ENCODE data around the gene SUFU.
"Not testable (repeated sequence)": the region's sequence is repeated elsewhere in the genome, so short reads cannot be mapped to it uniquely, and the experiment has no call there.

Gene SUFU

DNA sequence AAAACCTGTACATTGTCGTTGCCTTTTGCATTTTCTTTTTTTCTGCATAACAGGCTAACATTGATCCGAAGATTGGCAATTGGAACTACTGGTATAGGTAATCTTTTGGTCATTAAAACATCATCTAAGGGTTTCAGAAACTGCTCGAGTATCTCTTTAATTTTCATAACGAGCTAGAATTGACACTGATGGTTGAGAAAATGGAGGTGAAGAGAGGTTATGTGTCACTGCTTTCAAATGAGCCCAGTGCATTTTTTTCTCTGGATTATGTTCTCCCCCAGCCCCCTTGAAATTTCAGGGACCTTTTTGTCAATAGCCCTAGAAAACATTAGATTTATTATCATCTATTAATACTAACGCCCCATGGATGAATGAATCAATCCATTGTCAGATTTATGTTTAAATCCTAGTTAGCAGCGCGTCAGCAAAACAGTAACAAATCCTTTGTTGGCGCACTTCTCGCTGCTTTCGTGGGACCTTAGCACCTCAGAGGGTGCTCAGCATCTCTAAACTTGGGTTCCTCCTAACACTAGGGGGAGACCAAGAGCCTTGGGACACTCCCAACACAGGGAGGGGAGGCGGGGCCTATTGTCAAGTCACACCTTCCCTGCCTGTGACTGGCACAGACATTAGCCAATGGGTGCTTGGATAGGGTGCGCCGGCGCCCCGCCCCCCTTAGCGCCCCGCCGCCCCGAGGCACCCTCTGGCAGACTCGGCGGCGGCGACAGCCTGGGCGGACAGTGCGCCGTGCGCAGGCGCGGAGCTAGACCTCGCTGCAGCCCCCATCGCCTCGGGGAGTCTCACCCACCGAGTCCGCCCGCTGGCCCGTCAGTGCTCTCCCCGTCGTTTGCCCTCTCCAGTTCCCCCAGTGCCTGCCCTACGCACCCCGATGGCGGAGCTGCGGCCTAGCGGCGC, at the start of gene SUFU:
TSS of gene SUFU (plus strand) at position 709 of the 915 bp plus-strand sequence. CDS start at position 890, 181 bp downstream.
- peak; percentile 98 for DNase-seq

- DNase-seq: not testable (repeated sequence)
Observed at GRCh38 chr10:102454662-102455487, 48.9 kb upstream of the SUFU start.

- no peak for DNase-seq
Observed at GRCh38 chr10:102455893-102456471, 47.8 kb upstream of the SUFU start.

DNA sequence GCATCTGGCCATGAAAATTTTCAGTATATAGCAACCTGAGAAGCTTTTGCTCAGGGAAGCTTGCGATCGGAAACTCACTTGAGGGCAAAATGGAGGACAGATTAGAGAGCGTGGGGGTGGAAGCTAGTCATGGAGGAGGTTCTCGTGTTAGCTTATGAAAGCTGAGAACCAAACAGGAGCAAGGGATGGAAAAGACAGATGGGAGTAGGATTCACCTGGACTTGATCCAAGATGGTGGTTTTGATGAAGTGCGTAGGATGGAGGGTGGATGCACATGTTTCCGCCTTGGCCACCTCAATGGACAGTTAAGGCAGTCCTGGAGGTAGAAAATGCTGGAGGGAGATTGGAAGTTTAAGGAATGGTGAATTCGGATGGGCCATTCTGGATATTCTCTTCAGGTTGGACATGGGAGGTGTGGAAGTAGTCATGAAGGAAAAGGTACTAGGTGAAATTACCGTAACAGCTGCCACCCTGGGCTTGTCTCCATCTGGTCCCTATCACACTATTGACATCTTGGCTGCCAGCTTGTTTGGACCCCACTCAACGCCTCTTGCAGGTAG, 46.1 kb upstream of the SUFU start:
- no peak for DNase-seq

- no peak for DNase-seq
Observed at GRCh38 chr10:102458656-102459055, 45.1 kb upstream of the SUFU start.

DNA sequence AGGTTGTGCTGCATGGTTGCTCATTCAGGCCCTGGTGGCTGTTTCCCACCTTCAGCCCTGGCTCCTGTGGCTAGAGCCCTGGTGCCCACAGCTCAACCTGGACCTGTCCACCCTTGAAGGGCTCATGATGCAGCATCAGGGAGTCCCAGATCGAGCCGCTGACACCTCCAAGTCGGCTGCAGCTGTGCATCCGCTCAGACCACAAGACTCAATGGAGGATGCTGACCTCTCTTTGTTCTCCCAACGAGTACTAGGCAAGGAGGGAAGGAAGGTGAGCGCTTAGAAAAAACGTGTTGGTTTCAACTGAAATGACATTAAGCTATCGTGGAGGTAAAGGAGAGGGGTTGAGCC, 43.0 kb upstream of the SUFU start:
- DNase-seq: no peak

DNA sequence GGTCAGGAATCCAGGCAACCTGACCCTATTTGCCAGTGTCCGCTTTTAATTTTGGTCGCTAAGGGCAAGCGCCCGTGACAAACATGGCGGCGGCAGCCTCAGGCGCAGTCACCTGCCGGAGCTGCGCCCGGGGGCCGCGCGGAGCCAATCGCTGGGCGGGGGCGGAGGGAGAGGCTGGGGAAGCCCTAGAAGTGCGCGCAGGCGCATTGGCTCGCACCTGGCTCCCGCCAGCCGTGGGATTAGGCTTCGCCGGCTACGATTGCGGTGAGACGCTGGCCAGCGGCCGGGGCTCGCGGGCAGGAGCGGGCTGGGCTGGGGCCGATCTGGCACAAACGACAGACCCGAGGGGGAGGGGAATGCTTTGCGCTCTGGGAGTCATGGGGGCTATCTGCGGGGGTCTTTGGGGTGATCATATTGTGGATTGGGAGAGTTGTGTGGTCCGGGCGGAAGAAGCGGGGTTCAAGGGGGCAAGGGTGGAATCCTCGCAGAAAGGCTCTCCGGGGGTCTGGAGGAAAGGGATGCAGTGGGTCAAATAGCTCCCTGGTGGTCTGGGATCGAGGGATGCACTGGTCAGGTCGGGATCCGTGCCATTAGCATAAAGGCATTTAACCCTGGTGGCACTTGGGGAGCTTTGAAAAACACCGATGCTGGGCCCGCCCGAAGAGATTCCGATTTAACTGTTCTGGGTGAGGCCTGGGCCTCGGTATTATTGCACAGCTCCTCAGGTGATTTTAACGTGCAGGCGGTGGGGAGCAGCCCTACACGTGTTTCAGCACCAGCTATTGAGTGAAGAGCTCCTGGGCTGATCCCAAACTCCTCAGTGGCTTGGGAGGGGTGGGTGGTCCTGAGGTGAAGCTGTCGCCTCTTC, 42.4 kb upstream of the SUFU start:
- DNase-seq: peak; percentile 85

- no peak for DNase-seq
Observed at GRCh38 chr10:102462512-102463054, 41.2 kb upstream of the SUFU start.

DNA sequence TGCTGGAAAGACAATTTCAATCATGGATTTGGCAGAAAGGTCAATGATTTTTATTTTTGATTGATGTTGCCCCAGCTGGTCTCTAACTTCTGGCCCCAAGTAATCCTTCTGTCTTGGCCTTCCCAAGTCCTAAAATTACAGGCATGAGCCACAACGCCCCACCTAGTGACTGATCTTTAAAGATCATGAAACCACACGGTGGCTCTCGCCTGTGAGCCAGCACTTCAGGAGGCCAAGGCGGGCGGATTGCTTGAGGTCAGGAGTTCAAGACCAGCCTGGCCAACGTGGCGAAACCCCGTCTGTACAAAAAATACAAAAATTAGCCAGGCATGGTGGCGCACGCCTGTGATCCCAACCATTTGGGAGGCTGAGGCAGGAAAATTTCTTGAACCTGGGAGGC, 39.8 kb upstream of the SUFU start:
- DNase-seq: no peak

- no peak for DNase-seq
Observed at GRCh38 chr10:102465466-102465865, 38.3 kb upstream of the SUFU start.

GRCh38 chr10:102467318-102467717, 36.5 kb upstream of the SUFU start:
- no peak for DNase-seq

DNA sequence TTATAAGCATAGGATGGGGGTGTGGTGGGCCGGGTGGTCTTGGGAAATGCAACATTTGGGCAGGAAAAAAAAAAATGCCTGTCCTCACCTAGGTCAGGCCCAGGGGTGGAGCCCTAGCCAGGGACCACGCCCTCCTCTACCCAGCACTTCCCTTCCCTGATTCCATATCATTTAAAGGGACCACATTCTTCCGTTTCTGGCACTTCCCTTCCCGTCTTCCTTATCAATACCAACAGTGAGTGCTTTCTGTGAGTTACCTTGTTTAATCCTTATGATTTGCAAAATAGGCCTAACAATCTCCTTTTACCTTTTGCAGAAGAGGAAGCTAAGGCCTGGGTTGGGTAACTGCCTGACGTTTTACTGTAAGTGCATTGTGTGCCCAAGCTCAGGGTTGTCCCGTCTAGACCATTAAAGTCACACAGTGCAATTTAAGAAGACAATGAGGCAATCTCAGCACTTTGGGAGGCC, 35.8 kb upstream of the SUFU start:
- DNase-seq: no peak

- no peak for DNase-seq
Observed at GRCh38 chr10:102468683-102469082, 35.1 kb upstream of the SUFU start.

GRCh38 chr10:102470579-102471546, 32.9 kb upstream of the SUFU start:
- DNase-seq: no peak

DNA sequence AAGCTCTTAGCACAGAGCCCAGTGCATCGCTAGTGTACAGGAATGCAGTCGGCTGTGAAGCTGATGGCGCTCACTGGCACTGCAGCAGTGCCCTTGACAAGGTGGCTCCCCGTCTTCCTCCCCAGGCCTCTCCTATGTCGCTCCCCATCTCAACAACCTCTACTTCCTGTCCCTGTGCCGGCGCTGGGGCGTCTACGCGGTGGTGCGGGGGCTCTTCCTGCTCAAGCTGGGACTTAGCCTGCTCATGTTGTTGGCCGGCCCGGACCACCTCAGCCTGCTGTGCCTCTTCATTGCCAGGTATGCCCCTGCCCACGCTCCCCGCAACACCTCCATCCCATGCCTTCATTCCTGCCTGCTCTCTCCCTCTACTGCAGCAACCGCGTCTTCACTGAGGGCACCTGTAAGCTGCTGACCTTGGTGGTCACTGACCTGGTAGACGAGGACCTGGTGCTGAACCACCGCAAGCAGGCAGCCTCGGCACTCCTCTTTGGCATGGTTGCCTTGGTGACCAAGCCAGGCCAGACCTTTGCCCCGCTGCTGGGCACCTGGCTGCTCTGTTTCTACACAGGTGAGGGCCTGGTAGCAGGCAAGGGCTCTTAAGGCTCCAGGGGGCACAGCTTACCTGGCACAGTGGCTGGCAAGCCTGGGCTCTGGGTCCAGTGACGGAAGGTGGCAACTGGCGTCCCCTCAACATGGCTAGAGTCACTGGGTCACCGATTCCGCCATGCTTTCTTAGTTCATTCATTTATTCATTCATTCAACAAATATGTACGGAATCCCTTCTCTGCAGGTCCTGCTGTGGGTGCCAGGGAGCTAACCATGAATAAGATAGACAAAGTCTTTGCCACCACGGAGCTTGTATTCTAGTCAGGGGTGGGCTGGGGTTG, 30.1 kb upstream of the SUFU start:
- no peak for DNase-seq

GRCh38 chr10:102475451-102476040, 28.2 kb upstream of the SUFU start:
- DNase-seq: no peak

GRCh38 chr10:102476466-102477141, 27.2 kb upstream of the SUFU start:
- no peak for DNase-seq

DNA sequence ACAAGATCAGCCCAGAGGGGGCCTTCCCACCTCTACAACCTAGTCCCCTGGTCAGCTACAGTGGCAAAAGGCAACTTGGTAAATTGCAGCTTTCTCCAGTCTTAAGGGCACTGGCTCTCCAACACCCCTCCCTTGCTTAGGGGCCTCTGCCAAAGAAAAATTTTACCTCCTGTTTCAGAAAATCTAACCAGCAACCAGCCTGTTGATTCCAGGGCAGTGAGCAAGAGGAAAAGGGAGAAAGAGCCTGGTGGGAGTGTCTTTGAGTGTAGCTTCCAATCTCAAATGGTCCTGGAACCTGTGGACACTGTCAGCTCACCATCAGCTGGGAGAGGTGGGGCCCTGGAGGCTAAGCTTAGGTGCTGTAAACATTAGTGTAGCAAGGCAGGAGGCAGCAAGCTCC, 24.1 kb upstream of the SUFU start:
- DNase-seq: no peak
